Measurements from ENCODE around the gene PRSS27.
"Not testable (repeated sequence)": the region's sequence is repeated elsewhere in the genome, so short reads cannot be mapped to it uniquely, and the experiment has no call there.

Gene PRSS27

GRCh38 chr16:2692251-2692947 is 27.6 kb downstream of the PRSS27 start:
- DNase-seq, result no peak

- DNase-seq, result no peak
These were observed 28.4 kb downstream of the PRSS27 start for GRCh38 chr16:2691491-2692248.

- DNase-seq, result no peak
These were observed 29.2 kb downstream of the PRSS27 start for GRCh38 chr16:2690852-2691251.

GRCh38 chr16:2689968-2690801 is 29.8 kb downstream of the PRSS27 start:
- no peak for DNase-seq

GRCh38 chr16:2689422-2689821 is 30.6 kb downstream of the PRSS27 start:
- not testable (repeated sequence) for DNase-seq

- no peak for DNase-seq
These were observed 32.3 kb downstream of the PRSS27 start for GRCh38 chr16:2687531-2688308.

GRCh38 chr16:2686912-2687507 is 33.0 kb downstream of the PRSS27 start:
- DNase-seq, result no peak

GRCh38 chr16:2686075-2686474 is 33.9 kb downstream of the PRSS27 start:
- not testable (repeated sequence) for DNase-seq

- DNase-seq, result peak in 1 of 5 experiments; percentile 12
These were observed 37.0 kb downstream of the PRSS27 start for GRCh38 chr16:2683041-2683440.

GRCh38 chr16:2682209-2683021 is 37.6 kb downstream of the PRSS27 start, which contains the start of gene KCTD5:
Gene KCTD5 (plus strand): TSS chr16:2682523. CDS start chr16:2682549, 26 bp downstream.
- peak; percentile 87 to 97 (median 95) for DNase-seq

GRCh38 chr16:2680360-2680759 is 39.7 kb downstream of the PRSS27 start:
- DNase-seq, result not testable (repeated sequence)

GRCh38 chr16:2679902-2680301 is 40.1 kb downstream of the PRSS27 start:
- not testable (repeated sequence) for DNase-seq

GRCh38 chr16:2678206-2678965 is 41.6 kb downstream of the PRSS27 start:
- not testable (repeated sequence) for DNase-seq

- not testable (repeated sequence) for DNase-seq
These were observed 43.1 kb downstream of the PRSS27 start for GRCh38 chr16:2676937-2677336.

- DNase-seq, result no peak
These were observed 44.3 kb downstream of the PRSS27 start for GRCh38 chr16:2675714-2676113.

- no peak for DNase-seq
These were observed 45.0 kb downstream of the PRSS27 start for GRCh38 chr16:2675021-2675420.

- DNase-seq, result peak; percentile 90 to 98 (median 94)
These were observed 46.7 kb downstream of the PRSS27 start for GRCh38 chr16:2673066-2673999.

- DNase-seq, result no peak
These were observed 48.3 kb downstream of the PRSS27 start for GRCh38 chr16:2671741-2672140.

GRCh38 chr16:2671193-2671592 is 48.8 kb downstream of the PRSS27 start:
- not testable (repeated sequence) for DNase-seq
